HG02798 (cell line): ENCODE results near the gene OR4N5.
"Not testable (repeated sequence)": the region's sequence is repeated elsewhere in the genome, so short reads cannot be mapped to it uniquely, and the experiment has no call there.

Experiments used
- ATAC-seq: cut with Tn5 transposase; IDR thresholded peaks from one replicate; pipeline ENCODE4 v1.9.1; 2021; ENCODE audit warnings: mild to moderate bottlenecking; ENCODE audit not compliant: unreplicated experiment, poor library complexity

The OR4N5 gene

GRCh38 chr14:20138520-20138919, at the start of gene OR4N5:
Gene OR4N5, plus strand, starts transcription at chr14:20138820. Its CDS starts 4,916 bp downstream, at chr14:20143736.
- ATAC-seq = no peak

- no peak for ATAC-seq
Measured at GRCh38 chr14:20092050-20092449, 46.6 kb upstream of the OR4N5 start.

GRCh38 chr14:20093442-20093841, 45.2 kb upstream of the OR4N5 start:
- ATAC-seq = no peak

GRCh38 chr14:20098926-20099770, 39.5 kb upstream of the OR4N5 start:
- ATAC-seq = not testable (repeated sequence)

- no peak for ATAC-seq
Measured at GRCh38 chr14:20110438-20110837, 28.2 kb upstream of the OR4N5 start, which contains the start of gene OR4K17. Gene OR4K17, plus strand, starts transcription at chr14:20110739. Its CDS starts 6,761 bp downstream, at chr14:20117500.

GRCh38 chr14:20112321-20112720, 26.3 kb upstream of the OR4N5 start:
- ATAC-seq = no peak

- ATAC-seq = no peak
Measured at GRCh38 chr14:20116748-20117147, 21.9 kb upstream of the OR4N5 start.

GRCh38 chr14:20118795-20119194, 19.8 kb upstream of the OR4N5 start:
- ATAC-seq = no peak

GRCh38 chr14:20143911-20144310, 5.3 kb downstream of the OR4N5 start:
- ATAC-seq = no peak

- no peak for ATAC-seq
Measured at GRCh38 chr14:20144820-20145219, 6.2 kb downstream of the OR4N5 start.

GRCh38 chr14:20164462-20164861, 25.8 kb downstream of the OR4N5 start:
- ATAC-seq = no peak

- no peak for ATAC-seq
Measured at GRCh38 chr14:20167091-20167490, 28.5 kb downstream of the OR4N5 start.

GRCh38 chr14:20169852-20170251, 31.2 kb downstream of the OR4N5 start:
- not testable (repeated sequence) for ATAC-seq

GRCh38 chr14:20174205-20174604, 35.6 kb downstream of the OR4N5 start:
- not testable (repeated sequence) for ATAC-seq

- no peak for ATAC-seq
Measured at GRCh38 chr14:20176330-20176729, 37.7 kb downstream of the OR4N5 start.

GRCh38 chr14:20177433-20177974, 38.9 kb downstream of the OR4N5 start:
- no peak for ATAC-seq

GRCh38 chr14:20179218-20179617, 40.6 kb downstream of the OR4N5 start:
- ATAC-seq = no peak

GRCh38 chr14:20179880-20180279, 41.3 kb downstream of the OR4N5 start:
- ATAC-seq = no peak

- no peak for ATAC-seq
Measured at GRCh38 chr14:20180486-20180885, 41.9 kb downstream of the OR4N5 start.

- ATAC-seq = no peak
Measured at GRCh38 chr14:20184181-20184580, 45.6 kb downstream of the OR4N5 start.

- ATAC-seq = no peak
Measured at GRCh38 chr14:20190596-20190995, 52.0 kb downstream of the OR4N5 start, which contains the start of gene OR11G2. Gene OR11G2, plus strand, starts transcription at chr14:20190896. Its CDS starts 6,542 bp downstream, at chr14:20197438.

- no peak for ATAC-seq
Measured at GRCh38 chr14:20191396-20191795, 52.8 kb downstream of the OR4N5 start.
